Glomerular visceral epithelial cell (primary cell): ENCODE data around the gene GNAS.

Experiments used
- DNase-seq: peaks from one replicate; pipeline ENCODE4 v3.0.0-alpha.2; 2016; ENCODE audit errors: extremely low spot score

GNAS gene

DNA sequence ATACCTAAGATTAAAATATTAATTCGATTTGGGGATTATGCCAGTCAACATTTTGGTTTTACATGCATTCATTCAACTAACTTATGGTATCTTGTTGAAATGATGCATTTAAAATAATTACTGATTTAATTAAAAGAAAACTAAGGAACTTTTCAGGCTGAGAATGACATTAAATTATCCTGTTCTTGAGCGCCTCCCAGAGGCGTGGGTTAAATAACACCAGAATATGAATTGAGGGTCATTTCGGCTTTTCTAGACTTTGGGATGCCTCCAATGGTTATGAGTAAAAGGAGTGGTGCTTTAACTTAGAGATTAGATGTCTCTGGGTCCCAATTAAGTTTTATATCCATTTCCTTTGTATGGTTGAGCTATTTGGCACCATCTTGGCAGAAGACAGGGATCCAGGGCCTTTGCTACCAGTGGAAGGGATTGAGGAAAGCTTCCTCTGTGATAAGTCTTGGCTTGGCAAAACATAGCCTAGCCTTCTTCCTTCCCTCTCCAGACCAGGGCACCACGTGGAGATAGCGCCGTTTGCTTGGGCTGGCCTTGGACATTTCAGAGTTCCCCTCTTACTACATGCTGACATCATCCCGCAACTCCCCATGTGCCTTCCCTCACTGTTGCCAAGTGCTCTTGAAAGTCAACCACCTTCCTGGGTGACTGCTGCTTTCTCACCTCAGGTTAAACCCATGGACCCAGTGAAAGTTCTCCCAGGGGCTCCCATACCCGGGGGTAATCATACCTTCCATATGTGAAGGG lies 28.7 kb downstream of the GNAS start:
- no peak for DNase-seq

DNA sequence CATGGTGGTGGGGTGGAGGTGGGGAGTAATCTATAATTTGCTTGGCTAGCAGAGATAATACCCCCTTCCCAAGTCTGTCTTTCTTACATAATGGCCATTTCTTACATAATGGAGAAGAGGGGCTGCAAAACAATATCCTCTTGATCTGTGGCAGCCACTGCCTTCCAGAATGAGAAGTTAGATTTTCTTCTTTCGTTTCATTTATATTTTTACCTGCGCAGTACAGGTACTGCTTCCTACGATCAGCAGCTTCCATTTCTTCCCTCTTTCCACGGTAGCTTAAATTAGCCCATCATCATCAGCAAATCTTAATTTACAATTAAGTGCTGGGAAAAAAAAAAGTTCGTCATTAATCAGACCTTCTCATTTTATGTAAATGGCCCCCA lies 30.2 kb downstream of the GNAS start:
- DNase-seq = no peak

DNA sequence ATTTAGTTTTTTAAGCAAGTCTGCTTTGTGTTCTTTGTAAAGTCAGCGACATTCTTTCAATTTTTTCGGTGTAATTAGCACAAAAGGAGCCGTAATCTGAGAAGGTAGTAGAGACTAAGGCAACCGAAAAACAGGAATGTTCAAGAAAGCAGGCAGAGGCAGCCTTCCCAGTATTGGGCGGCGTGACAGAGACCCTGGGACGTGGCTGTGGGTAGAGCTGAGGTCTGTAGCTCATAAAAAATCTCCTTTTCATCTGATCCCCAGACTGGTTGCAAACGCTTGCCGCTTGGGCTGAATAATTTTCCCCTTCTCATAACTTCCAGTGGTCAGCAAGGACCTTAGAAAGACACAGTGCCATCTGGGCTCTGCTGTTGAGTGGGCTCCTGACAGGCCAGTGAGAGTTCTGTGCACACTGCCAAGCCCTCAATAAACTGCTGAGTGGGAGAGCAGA lies 30.8 kb downstream of the GNAS start:
- DNase-seq = no peak

DNA sequence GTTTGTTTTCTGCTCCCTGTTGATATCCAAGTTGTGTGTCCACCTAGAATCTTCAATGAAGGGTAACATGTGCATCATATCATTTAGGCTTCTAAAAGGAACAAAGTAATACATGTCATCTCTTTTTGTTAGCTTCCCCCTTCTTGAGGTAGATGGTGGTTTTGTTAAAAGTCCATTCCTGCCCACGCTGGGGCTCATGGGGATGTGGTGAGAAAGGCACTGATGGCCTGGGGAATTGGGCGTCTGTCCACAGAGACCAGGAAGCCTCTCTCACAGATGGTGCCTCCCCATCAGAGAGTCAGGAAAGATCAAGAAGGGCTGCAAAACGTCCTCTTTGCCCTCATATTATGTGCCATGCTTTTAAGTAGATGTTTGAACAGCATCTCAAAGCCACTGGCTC lies 32.5 kb downstream of the GNAS start:
- DNase-seq = no peak

DNA sequence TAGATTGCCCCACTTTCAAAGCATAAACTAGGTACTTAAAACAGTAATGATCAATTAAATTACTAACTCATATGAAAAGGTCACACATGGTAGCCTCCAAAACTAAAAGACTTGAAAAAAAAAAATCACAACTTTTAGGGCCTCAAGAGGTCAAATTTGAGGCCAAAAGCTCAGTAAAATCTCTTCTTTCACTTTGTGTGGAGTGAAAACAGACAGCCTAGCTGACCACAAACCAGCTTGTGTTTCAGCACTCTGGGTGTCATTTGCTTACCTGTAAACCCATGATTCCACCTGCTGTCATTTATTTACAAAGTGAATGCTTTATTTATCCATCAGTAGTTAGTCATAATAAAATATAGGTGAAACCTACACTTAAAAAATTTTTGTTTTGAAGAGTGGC lies 34.0 kb downstream of the GNAS start:
- DNase-seq = no peak

DNA sequence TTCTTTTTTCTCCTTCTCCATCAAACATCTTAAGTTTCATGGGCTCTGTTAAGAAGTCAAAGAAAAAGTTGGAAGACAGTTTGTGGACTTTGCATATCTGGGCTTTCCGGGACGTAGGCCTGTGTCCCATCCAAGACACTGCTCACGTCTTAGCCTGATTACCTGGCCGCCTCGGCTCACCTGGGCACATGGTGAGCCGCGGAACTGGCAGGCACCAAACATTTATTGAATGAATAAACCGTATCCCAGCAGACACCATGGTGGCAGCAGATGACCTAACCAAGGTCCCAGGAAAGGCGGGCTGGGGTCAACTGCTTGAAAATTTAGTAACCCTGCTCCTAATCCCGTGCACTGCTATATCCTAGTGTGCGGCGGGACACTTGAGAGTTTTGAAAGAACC lies 35.6 kb downstream of the GNAS start:
- no peak for DNase-seq

DNA sequence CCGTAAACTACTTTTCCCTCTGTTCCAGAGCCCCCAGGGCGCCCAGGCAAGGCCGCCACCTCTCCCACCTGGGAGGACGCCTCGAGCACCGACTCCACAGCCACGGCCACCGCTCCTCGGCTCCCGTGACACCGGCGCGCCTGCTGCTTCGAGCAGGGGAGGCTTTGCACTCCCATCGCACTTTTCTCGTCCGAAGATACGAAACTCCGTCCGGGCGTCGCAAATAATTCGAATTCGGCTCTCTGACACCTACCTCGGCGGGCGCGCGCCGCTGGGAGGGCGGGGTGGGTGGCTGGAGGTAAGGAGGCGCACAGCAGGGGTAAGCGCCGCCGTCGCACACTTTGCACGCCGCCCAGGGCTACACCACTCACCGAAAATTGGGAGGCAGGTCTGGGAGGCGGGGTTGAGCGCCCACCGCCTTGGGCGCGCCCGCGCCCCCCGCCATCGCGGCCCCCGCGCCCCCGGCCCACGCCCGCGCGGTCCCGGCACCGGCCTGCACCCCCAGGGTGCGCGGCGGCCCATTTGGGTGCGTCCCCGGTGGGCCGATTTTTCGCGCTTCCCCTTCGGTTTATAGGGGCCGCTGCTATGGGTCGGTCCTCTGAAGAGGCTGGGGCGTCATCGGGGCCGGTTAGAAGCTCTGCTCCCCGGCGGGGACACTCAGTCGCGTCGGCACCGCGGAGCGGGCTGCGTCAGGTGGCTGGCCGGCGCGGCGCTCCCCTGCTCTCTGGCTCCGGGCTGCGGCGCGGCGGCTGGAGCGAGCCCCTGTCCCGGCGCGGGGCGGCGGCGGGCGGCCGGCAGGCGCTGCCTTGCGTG lies 36.2 kb downstream of the GNAS start:
- DNase-seq = peak; percentile 81

DNA sequence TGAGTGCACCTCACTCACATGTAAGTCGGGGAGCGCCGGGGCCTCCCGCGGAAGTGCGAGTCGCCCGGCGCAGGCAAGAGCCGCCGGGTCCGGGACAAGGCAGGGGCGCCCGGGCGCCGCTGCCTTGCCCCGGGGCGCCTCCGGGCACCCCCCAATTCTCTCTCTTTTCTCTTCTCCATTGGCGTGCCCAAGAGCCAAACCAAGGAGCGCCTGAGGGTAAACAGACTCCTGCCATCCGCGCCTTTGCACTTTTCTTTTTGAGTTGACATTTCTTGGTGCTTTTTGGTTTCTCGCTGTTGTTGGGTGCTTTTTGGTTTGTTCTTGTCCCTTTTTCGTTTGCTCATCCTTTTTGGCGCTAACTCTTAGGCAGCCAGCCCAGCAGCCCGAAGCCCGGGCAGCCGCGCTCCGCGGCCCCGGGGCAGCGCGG lies 36.8 kb downstream of the GNAS start:
- no peak for DNase-seq

DNA sequence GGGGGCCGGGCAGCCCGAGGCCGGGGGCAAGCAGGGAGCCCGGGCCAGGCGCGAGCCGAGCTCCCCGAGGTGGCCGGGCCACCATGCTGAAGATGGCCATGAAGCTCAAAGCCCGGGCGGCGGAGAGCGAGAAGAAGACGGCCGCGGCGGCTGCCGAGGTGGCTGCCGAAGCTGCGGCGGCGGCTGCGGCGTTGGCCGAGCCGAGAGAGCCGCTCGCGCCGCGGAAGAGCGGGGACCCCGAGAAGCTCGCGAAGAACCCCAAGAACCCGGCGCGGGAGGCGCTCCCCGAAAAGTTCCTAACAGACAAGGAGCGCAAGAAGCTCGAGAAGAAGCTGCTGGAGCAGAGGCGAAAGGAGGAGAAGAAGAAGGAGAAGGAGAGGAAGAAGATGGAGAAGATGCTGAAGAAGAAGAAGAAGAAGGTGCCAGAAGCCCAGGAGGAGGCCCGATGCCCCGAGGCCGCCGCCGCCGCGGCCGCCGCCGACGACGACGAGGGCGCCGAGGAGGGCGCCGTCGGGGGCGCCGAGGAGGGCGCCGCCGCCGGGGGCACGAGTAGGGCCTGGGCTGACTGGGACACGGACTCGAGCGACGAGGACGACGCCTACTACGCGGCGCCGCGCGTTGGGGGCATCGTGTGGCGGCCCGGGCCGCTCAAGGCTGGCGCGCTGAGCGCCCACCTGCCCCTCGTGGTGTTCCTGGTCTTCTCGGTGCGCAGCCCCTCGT lies 37.4 kb downstream of the GNAS start:
- no peak for DNase-seq

DNA sequence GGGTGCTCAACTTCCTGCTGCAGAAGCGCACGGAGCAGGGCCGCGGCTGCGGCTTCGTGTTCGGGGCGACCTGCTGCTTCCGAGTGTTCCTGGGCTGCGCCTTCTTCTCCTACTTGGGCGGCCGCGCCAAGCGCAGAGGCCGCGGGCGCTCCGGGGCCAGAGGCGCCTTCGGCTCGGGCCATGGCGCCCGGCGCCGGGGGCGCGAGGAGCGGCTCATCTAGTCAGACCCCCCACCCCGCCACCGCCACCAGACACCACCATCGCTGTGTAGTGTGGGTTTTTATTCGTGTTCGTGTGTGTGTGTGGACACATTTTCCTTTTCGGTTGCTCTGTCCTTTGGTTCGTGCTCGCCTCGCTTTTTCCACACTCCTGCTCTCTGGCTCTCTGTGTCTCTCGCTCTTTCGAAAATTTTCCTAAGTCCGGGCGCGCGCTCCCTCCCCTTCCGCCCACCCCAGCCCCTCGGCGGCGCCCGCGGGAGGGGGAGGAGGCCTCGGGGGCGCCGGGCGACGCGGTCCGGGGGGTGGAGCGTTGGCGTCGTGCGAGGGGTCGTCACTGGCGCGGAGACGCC lies 38.1 kb downstream of the GNAS start:
- DNase-seq = peak; percentile 84

DNA sequence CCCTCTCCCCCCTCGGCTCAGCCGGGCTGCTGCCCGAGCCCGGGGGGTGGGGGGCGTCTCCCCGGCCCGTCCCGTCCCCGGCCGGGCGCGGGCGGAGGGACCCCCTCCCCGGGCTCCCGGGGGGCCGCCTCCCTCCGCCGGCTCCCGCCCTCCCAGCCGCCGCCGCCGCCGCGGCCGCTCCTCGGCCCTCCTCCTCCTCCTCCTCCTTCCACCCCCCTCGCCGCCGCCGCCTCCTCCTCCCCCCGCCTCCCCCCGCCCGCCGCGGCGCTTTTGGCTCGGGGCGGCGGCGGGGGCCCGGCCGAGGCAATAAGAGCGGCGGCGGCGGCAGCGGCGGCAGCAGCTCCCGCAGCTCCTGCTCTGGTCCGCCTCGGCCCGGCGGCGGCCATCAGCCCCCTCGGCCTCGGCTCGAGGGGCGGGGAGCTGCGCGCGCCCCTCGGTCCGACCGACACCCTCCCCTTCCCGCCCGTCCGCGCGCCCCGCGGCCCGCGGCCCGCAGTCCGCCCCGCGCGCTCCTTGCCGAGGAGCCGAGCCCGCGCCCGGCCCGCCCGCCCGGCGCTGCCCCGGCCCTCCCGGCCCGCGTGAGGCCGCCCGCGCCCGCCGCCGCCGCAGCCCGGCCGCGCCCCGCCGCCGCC lies 38.7 kb downstream of the GNAS start:
- peak; percentile 90 for DNase-seq

DNA sequence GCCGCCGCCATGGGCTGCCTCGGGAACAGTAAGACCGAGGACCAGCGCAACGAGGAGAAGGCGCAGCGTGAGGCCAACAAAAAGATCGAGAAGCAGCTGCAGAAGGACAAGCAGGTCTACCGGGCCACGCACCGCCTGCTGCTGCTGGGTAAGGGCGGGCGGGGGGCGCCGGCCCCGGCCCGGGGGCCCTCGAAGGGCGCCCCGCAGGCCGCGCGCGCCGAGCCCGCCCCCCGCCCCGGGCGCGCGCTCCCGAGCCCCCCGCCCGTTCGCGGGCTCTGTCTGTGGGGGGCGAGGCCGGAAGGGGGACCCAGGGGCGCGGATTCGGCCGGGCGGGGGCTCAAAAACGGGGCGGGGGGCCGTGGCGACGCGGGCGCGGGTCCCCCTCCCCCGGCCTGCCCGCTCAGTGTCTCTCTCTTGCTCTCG lies 39.2 kb downstream of the GNAS start:
- DNase-seq = no peak

DNA sequence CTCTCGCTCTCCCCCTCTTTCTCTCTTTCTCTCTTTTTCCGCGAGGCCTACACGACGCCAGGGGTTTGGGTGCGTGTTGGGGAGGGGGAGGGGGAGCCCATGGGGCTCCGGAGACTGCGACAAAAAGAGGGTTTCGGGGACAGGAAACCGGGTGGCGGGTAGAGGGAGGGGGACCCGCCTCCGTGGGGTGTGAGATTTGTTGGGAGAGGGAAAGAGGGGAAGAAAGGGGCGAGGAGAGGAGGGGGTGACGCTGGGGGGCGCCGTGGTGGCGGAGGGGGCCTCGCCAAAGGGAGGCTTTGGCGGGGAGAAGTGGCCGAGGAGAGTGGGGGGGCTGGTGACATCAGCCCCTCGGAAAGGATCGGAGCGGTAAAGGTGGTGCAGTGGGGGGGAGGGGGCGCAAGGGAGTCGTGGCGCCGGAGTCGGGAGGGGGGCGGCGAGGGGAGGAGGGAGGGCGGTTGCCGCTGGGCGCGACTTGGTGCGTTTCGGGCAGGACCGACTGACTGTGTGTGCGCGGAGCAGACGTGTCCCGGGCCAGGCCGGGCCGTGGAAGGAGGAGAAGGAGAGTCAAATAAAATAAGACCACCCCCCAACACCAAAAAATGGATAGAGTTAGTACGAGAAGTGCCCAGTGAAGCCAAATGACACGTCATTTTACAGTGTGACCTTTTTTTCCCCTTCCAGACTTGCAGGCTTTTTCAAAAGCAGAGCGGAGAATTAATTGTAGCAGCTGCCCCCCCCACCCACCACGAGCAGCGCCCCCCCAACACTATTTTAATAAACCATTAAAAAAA lies 39.8 kb downstream of the GNAS start:
- DNase-seq = peak; percentile 76

DNA sequence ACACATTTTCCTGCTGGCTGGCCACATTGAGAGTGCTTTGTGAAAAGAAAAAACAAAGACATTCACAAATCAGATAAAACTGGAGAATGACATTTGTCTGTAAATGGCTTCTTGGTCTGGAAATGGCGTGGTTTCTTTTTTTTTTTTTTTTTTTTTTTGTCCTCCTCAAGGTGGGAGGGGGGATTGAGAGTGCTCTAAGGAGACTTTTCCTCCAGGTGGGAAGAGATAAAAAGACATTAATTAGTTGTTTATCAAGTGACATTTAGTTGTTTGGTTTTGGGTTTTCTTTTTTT lies 40.4 kb downstream of the GNAS start:
- DNase-seq = no peak

DNA sequence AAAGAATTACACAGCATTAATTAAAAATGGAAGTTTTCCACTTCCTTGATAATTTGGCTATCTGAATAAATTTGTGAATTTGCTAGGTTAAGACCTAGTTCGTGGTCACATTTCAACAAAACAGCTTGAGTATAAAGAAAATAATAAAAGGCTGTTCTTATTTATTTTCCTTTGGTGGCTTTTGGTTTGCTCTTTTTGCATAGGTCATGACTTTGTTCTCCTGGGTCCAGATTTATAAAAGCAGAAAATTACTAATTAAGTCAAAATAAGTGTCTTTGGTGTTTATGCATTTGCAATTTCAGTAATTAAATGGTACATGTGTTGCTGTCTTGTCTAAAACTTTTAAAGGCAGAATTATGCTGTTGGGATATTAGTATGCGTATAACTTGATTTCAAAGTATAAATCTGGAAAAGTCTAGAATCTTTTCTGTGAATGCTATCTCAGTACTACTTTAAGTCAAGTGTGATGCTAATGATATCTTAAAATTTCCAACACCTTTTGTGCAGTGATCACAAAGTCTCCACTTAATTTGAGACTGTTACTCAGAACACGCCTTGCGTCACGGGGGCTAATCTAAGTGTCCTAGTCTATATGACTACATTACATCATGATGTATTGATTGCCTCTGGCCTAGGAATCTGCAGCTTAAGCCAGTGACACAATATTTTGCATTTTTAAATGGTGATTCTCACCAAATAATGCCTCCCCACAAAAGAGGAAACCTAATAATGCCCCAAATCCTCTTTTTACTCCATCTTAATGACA lies 41.0 kb downstream of the GNAS start:
- no peak for DNase-seq

DNA sequence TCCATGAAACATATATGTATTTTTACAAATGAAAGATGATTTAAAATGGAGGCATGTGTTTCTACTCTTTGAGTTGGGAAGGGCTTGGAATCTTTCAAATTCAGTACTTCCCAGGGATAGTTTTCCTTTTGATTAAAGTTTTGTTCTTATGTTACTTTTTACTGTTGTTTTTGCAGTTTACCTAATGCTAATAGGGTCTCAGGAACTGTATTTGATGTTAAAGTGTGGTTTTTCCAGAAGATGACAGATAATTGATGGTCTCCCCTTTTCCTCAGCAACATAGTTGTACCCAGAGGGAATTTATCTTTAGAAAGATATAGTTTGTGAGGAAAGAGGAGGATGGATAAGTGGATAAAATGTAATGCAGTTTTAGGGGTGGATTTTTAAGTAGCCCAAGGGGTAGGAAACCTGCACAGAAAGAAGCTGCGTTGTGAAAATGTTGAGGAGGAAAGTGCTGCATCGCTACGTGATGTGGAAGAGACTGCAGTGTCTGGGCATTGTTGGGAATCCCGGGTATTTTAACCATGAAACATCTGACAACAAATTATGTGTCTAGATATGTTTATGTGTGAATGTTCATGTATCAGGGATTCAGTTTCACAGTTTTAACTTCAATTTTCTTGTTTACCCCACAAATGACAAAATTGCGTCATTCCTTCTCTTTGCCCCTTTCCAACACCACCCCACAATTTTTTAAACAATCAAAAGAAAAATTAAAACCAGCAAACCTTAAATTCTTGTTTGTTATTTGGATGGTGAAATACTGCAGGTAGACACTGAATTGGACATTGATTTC lies 42.3 kb downstream of the GNAS start:
- no peak for DNase-seq

DNA sequence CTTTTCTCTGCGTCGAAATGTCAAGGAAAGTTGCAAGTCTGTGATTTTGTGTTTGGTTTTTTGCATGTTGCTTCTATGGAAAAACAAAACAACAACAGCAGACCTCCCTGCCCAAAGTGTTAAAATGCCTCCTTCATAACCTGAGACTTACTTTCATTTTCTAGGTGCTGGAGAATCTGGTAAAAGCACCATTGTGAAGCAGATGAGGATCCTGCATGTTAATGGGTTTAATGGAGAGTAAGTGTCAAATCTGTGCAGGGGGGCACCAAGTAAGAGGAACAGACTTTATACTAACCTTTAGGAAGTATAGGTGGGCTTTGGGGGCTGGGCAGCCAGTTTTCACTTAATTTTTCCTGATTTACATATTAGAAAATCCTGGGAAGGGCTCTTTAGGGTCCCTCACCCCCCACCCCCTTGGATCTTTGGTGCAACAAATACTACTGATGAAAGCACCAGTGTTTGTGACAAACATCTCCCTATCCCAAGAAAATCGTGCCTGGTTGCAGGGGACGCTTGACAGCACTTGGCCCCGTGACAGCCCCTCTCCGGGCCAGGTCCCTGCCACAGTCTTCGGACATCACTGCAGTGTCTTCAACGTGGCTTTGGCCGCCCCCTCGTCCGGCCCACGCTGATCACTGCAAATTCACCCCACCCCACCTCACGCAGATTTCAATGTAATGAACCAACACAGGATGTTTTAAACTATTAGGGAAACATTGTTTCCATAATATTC lies 43.1 kb downstream of the GNAS start:
- DNase-seq = no peak

DNA sequence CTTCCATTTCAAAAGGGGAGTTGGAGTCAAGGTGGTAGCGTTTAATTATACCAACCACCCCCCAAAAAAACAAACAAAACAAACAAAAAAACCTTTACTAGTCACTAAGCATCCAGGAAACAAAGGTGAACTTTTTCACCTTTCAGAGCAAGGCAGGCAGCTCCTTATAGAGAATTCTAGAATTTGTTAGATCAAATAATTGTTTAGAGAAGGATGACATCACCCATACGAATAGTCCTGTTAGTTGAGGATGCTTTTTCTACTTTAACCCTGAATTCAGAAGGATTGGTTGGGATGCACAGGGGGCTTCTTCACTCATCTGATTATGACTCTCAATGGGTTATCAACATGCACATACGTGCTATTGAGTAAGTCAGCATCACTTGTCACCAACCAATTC lies 44.3 kb downstream of the GNAS start:
- DNase-seq = no peak

DNA sequence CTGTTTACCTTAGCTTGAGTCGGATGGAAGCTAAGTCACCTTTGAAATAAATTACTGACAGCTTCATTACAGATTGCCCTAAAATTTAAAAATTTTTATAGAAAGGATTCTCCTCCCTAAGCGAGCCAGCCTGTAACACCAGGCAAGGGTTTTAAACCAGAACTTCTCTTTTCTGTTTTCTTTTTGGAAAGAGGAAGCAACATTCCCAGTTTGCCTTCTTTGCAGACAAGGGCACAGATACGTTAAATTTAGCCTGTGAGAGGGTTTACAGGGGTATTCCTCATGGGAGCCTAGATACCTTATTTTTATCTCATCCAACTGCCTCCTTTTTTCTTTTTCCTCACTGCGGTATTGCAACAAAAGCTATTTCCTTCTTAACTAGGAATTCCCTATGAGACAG lies 45.0 kb downstream of the GNAS start:
- no peak for DNase-seq
